Right atrium auricular region (tissue), 2 donors: ENCODE results near the gene CTR9. TPM values are rescaled to one million over a fixed set of nuclear protein-coding genes. Genes with fewer than 3 reads are reported as not detected.

Experiments
- DNase-seq: peaks from one replicate; pipeline ENCODE4 v3.0.0-alpha.2; 2019; ENCODE audit warnings: low spot score
- H3K27ac ChIP-seq, 2 donors: fragments of 200-600 bp; sonication (generic); 1 replicate in 1 of 2; 2 replicates in 1 of 2; pipeline ENCODE4 v1.5.1; 2016 to 2019
- H3K27me3 ChIP-seq, 2 donors: fragments of 200-600 bp; sonication (generic); one replicate each; pipeline versions ENCODE4 v1.5.1 to v1.6.0; 2017 to 2019
- H3K36me3 ChIP-seq: fragments of 200-600 bp; sonication (generic); one replicate; pipeline ENCODE4 v1.5.1; 2016
- H3K4me1 ChIP-seq, 2 donors: fragments of 200-600 bp; sonication (generic); one replicate each; pipeline versions ENCODE4 v1.5.1 to v1.6.0; 2017 to 2019
- H3K4me3 ChIP-seq, 2 donors: fragments of 200-600 bp; sonication (generic); 1 replicate in 1 of 2; 2 replicates in 1 of 2; pipeline ENCODE4 v1.5.1; 2017 to 2019; ENCODE audit warnings: mild to moderate bottlenecking in 1 of 2, moderate library complexity in 1 of 2
- H3K9me3 ChIP-seq, 2 donors: fragments of 200-600 bp; sonication (generic); one replicate each; pipeline ENCODE4 v1.5.1; 2019
- total RNA-seq, 2 donors: library from RNA; depleted of rRNA; stranded (reverse); fragments of >200 nt; gene quantifications; one replicate each; pipeline ENCODE4 v1.1.0, GENCODE V29; 2016
- TF ChIP-seq, protein P1 (sequence below), 2 donors: fragments of 200-600 bp; sonication (generic); IDR thresholded peaks; one replicate each; pipeline ENCODE4 v1.5.1; 2019; ENCODE audit warnings: antibody characterized with exemption in 2 of 2

CTR9 gene
- total RNA-seq, 2 donors from 2014 or later: 17.0 to 18.6 TPM

- no peak for DNase-seq
- Histone ChIP-seq H3K4me1 (no peaks in the 10 kb centered on the region), H3K9me3 (no peaks in the 10 kb centered on the region)
These were observed 34.9 kb upstream of the CTR9 start for GRCh38 chr11:10716122-10716521.

DNA sequence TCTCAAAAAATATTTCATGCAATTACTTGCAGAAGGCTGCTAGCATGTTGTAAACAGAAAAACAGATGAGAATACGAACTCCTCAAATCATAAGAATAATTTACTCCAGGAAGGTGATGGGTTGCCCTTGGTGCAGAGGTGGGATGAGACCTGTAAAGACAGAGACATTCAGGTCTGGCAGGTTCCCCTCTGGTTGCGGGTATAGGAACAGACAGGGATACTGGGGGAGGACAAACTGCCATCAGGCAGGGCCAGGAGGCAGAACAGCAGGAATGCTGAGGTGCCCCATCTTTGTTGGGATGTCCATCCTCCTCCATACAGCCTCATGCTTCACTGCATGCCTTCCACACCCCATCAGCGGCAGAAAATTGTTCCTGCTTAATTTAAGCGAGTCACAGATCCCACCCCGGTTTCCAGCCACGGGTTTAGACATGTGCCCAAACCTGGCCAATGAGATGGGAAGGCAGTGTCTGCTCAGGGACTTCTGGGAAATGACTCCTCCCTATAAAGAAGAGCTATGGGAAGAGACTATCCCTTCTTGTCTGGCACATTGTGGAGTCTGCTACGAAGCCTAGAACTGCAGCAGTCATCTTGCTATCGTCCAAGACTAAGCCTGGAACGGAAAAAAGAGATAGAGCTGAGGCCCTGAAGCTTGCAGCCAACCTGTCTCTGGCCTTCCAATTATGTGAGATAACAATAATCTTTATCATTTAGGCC, 34.3 kb upstream of the CTR9 start:
- H3K9me3 ChIP-seq: no peaks in the 10 kb centered on the region
- no peaks in the 10 kb centered on the region for H3K36me3 ChIP-seq
- no peaks in the 10 kb centered on the region for H3K27me3 ChIP-seq
- TF ChIP-seq, protein P1, sequence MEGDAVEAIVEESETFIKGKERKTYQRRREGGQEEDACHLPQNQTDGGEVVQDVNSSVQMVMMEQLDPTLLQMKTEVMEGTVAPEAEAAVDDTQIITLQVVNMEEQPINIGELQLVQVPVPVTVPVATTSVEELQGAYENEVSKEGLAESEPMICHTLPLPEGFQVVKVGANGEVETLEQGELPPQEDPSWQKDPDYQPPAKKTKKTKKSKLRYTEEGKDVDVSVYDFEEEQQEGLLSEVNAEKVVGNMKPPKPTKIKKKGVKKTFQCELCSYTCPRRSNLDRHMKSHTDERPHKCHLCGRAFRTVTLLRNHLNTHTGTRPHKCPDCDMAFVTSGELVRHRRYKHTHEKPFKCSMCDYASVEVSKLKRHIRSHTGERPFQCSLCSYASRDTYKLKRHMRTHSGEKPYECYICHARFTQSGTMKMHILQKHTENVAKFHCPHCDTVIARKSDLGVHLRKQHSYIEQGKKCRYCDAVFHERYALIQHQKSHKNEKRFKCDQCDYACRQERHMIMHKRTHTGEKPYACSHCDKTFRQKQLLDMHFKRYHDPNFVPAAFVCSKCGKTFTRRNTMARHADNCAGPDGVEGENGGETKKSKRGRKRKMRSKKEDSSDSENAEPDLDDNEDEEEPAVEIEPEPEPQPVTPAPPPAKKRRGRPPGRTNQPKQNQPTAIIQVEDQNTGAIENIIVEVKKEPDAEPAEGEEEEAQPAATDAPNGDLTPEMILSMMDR (IDR thresholded peaks at IDR 0.05): no peak
- H3K4me3 ChIP-seq: no peak overlapping the region
- DNase-seq: no peak
- no peaks in the 10 kb centered on the region for H3K4me1 ChIP-seq
- H3K27ac ChIP-seq: no peak overlapping the region

More at GRCh38 chr11:10716122-10716521, 34.9 kb upstream of the CTR9 start:
- TF ChIP-seq, protein P1 (IDR thresholded peaks at IDR 0.05): no peak
- no peak overlapping the region for H3K4me3 ChIP-seq
- no peaks in the 10 kb centered on the region for H3K27me3 ChIP-seq
- H3K27ac ChIP-seq: no peak overlapping the region
- H3K36me3 ChIP-seq: no peaks in the 10 kb centered on the region

GRCh38 chr11:10719616-10720015, 31.4 kb upstream of the CTR9 start:
- Histone ChIP-seq H3K4me3 (no peak overlapping the region), H3K36me3 (no peaks in the 10 kb centered on the region), H3K9me3 (no peaks in the 10 kb centered on the region), H3K27ac (no peak overlapping the region), H3K4me1 (no peaks in the 10 kb centered on the region), H3K27me3 (no peaks in the 10 kb centered on the region)
- TF ChIP-seq, protein P1 (IDR thresholded peaks at IDR 0.05): no peak
- DNase-seq: no peak

DNA sequence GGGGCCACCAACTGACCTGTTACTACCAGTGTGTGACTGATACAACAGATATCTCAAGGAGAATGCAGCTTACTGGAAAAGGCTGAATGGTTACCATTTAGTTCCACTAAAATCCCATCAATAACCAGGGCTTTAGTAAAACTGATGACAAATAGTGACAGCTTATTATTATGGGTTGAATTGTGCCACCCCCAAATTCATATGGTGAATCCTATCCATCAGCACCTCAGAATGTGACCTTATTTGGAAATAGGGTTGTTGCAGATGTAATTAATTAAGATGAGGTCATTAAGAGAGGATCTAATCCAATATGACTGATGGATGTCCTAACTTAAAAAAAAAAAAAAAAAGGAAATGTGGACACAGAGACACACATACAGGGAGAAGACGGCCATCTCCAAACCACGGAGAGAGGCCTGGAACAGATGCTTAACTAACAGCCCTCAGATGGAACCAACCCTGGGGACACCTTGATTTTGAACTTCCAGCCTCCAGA, 30.1 kb upstream of the CTR9 start:
- Histone ChIP-seq H3K36me3 (no peaks in the 10 kb centered on the region), H3K27me3 (no peaks in the 10 kb centered on the region), H3K4me1 (no peaks in the 10 kb centered on the region), H3K9me3 (no peaks in the 10 kb centered on the region), H3K4me3 (no peak overlapping the region), H3K27ac (no peak overlapping the region)
- no peak for DNase-seq
- TF ChIP-seq, protein P1 (IDR thresholded peaks at IDR 0.05): no peak

- TF ChIP-seq, protein P1 (IDR thresholded peaks at IDR 0.05): no peak
- H3K9me3 ChIP-seq: no peaks in the 10 kb centered on the region
- no peaks in the 10 kb centered on the region for H3K4me1 ChIP-seq
- H3K27me3 ChIP-seq: no peaks in the 10 kb centered on the region
- no peak overlapping the region for H3K4me3 ChIP-seq
- H3K27ac ChIP-seq: no peak overlapping the region
- no peaks in the 10 kb centered on the region for H3K36me3 ChIP-seq
- DNase-seq: no peak
These were observed 28.7 kb upstream of the CTR9 start for GRCh38 chr11:10722307-10722706.
